Right renal pelvis (tissue), 4 donors: ENCODE results near the gene DNAJC7. TPM values are rescaled to one million over a fixed set of nuclear protein-coding genes. Genes with fewer than 3 reads are reported as not detected.
"Not testable (repeated sequence)": the region's sequence is repeated elsewhere in the genome, so short reads cannot be mapped to it uniquely, and the experiment has no call there.

ENCODE experiments used
- DNase-seq, 4 donors: peaks; one replicate each; pipeline ENCODE4 v3.0.0-alpha.2; 2013; ENCODE audit warnings: low read depth in 4 of 4, low spot score in 3 of 4, missing footprints in 1 of 4
- polyA plus RNA-seq, 4 donors: library from polyadenylated mRNA; unstranded; fragments of 120-200 nt; gene quantifications; one replicate each; pipeline ENCODE4 v1.2.1, GENCODE V29; 2013; ENCODE audit not compliant: insufficient read length in 4 of 4

The DNAJC7 gene
- polyA plus RNA-seq, 4 donors = 134 to 148 (median 138) TPM

DNA sequence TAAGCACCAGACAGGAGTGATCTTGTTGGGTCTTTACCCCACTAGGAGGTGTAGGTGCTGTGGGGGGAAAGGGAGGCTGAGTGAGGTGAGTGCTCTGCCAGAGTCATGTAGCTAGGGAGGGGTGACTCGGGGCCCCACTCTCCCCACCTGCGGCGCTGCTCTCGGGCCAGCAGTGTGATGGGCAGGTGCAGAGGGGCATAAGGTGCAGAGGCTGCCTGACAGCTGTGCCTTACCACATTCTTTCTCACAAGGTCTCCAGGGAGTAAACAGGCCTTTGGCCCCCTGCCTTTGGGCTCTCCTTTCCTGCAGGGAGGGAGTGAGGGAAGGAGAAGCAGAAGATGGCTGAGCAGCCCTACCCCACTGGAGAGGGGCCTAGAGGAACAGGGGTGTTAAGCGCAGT, 55.1 kb downstream of the DNAJC7 start:
- DNase-seq = no peak

GRCh38 chr17:41959336-41960095, 57.7 kb downstream of the DNAJC7 start:
- no peak for DNase-seq

GRCh38 chr17:41959030-41959335, 58.3 kb downstream of the DNAJC7 start:
- no peak for DNase-seq

GRCh38 chr17:41957869-41958439, 59.3 kb downstream of the DNAJC7 start:
- DNase-seq = no peak

DNA sequence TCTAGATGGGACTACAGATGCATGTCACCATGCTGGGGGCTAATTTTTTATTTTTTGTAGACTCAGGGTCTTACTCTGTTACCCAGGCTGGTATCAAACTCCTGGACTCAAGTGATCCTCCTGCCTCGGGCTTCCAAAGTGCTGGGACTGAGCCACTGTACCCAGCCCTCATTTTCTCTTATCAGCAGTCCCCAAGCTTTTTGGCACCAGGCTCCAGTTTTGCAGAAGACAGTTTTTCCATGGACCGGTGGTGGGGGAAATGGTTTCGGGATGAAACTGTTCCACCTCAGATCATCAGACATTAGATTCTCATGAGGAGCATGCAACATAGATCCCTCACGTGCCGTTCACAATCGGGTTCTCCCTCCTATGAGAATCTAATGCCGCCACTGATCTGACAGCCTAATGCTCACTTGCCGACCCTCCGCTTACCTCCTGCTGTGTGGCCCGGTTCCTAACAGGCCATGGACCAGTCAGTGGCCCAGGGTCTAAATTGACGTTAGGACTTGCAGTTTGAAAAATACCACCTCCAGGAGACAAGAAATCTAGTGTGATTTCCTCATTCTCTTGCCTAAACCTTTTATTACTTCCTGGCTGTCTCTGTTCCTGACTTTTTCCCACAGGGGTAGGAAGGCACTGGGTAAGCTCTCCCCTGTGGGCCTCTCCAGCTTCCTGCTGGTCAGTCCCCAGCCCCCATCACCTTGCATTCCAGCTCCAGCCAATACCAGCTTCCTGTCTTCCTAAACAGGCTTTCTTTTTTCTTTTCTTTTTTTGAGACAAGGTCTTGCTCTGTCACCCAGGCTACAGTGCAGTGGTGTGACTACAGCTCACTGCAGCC, 60.0 kb downstream of the DNAJC7 start:
- no peak for DNase-seq

- no peak for DNase-seq
Measured at GRCh38 chr17:41956522-41956921, 60.7 kb downstream of the DNAJC7 start.

DNA sequence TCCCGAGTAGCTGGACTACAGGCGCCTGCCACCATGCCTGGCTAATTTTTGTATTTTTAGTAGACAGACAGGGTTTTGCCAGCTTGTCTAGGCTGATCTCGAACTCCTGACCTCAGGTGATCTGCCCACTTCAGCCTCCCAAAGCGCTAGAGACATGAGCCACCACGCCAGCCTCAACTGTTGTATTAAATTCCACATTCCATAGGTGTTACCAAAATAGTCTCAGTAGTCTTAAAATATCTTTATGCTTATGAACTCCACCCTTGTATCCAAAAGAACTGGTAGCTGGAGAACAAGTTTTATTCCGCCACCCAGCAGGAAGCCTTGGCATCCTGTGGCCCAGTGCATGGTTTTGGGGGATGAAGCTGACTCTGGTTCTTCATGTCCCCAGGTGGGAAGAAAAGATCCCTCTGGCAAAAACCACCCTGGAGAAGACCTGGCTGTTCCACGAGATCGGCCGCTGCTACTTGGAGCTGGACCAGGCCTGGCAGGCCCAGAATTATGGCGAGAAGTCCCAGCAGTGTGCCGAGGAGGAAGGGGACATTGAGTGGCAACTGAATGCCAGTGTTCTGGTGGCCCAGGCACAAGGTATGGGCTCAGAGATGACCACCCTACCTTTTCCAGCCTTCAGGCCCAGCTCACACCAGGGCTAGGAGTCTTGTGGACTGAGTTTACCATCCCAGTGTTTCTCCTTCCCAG, 68.3 kb downstream of the DNAJC7 start:
- no peak for DNase-seq

- no peak for DNase-seq
Measured at GRCh38 chr17:41944943-41945342, 72.3 kb downstream of the DNAJC7 start.

GRCh38 chr17:41943492-41943891, 73.7 kb downstream of the DNAJC7 start:
- no peak for DNase-seq

DNA sequence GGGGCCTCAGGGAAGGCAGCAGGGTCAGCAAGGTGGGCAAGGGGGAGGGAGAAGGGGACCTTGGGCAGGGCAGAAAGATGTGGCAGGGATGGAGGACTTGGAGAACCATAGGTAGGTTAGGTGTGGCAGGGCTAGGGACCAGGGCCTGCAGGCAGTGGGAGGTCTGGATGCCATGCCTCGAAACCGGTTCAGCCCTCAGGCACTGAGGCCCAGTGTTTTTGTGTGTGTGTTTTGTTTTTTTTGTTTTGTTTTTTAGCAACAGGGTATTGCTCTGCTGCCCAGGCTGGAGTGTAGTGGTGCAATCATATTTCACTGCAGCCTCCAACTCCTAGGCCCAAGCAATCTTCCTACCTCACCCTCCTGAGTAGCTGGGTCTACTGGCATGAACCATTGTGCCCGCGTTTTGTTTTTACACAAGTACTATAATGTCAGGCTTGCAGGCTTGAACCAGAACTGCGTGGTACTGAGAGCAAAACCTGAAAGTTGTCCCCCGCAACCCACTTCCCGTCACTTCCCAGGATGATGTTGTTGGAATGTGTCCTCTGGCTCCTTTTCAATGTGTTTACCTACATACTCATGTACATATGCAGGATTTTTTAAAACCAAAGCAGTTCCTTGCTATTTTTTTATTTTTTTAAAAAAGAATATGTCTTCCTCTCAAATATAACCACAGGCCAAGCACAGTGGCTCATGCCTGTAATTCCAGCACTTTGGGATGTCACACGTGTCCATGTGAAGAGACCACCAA, 74.4 kb downstream of the DNAJC7 start:
- DNase-seq = no peak

DNA sequence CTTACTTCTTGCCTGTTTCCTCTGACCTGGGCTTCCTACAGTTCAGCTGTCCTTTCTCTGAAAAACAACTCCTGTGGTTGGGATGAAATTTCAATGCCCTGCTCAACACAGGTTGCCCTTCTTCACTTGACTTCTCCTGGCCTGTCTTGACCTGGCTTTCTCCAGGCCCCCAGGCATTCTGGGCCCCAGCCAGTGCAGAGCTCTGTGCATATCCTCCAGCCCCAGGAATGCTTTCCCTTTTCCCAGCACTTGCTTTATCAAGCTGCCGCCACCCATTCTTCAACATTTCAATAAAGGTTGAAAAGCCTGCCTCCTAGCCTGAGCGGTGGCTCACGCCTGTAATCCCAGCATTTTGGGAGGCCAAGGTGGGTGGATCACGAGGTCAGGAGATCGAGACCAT, 76.1 kb downstream of the DNAJC7 start:
- DNase-seq = no peak

GRCh38 chr17:41939693-41940090, 77.5 kb downstream of the DNAJC7 start:
- DNase-seq = no peak

DNA sequence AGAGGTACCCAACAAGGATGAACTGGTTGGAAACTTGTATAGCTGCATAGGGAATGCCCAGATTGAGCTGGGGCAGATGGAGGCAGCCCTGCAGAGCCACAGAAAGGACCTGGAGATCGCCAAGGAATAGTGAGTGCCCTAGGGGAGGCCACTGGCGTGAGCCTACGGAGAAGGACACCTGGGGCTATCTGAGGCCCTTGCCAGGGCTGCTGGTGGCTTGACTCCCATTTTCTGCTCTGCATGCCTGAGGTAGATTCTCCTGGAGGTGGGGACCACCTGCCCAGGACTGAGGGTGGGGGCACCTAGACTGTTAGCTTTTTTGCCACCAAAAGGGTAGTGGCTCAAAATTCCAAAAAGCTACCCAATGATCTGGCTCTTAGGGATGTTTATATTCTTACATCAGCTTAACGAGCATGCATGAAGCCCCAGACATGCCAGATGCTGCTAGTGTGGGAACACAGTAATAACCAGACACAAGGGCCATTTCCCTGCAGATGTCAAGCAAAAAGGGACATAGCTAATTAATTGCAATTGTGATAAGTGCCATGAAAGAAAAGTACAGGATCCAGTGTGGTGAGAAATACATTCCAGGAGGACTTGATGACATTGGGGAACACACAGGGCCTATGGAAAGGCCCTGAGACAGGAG, 78.1 kb downstream of the DNAJC7 start:
- DNase-seq = no peak

GRCh38 chr17:41937970-41938954, 79.0 kb downstream of the DNAJC7 start:
- DNase-seq = no peak

- no peak for DNase-seq
Measured at GRCh38 chr17:41935641-41936040, 81.6 kb downstream of the DNAJC7 start.

GRCh38 chr17:41932816-41933389, 84.3 kb downstream of the DNAJC7 start:
- DNase-seq = no peak

- not testable (repeated sequence) for DNase-seq
Measured at GRCh38 chr17:41931715-41932114, 85.5 kb downstream of the DNAJC7 start.

GRCh38 chr17:41930833-41931156, 86.4 kb downstream of the DNAJC7 start:
- not testable (repeated sequence) for DNase-seq
